AG10803 (cell line): ENCODE measurements around the gene ADAM12.
A peak's percentile ranks its signal among the peaks of the same experiment; 100 is the strongest.

Experiments
- DNase-seq: peaks from one replicate; pipeline ENCODE4 v3.0.0; 2010; ENCODE audit warnings: low read depth
- H3K4me3 ChIP-seq: 2 replicates; pipeline ENCODE4 v1.5.1; 2011; ENCODE audit warnings: mild to moderate bottlenecking, low read length, control low read depth
- CTCF ChIP-seq: conservative IDR thresholded peaks from 2 replicates; pipeline ENCODE4 v1.5.1; 2011; ENCODE audit warnings: mild to moderate bottlenecking, low read length, control low read depth, inconsistent platforms

ADAM12 gene

GRCh38 chr10:126337251-126337810 lies 50.9 kb downstream of the ADAM12 start:
- no peak for TF ChIP-seq CTCF
- H3K4me3 ChIP-seq = no peak overlapping the region
- DNase-seq = no peak

DNA sequence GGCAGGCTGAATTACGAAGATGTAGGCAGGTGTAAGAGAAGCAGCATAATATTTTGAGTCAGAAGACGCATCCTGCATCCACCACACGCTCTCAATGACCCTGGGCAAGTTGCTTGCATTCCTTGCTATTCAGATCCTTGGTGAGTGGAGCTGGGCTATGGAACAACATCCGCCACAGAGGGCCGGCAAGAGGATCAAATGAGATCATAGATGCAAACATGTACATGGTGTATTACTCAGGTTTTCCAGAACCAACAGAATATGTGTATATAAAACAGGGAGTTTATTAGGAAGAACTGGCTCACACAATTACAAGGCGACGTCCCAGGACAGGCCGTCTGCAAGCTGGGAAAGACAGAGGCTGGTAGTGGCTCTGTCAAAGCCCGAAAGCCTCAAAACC lies 51.5 kb downstream of the ADAM12 start:
- TF ChIP-seq CTCF = no peak
- H3K4me3 ChIP-seq = no peak overlapping the region
- no peak for DNase-seq

- no peak for DNase-seq
- TF ChIP-seq CTCF = no peak
- H3K4me3 ChIP-seq = no peak overlapping the region
These were observed 54.0 kb downstream of the ADAM12 start for GRCh38 chr10:126334272-126334671.

DNA sequence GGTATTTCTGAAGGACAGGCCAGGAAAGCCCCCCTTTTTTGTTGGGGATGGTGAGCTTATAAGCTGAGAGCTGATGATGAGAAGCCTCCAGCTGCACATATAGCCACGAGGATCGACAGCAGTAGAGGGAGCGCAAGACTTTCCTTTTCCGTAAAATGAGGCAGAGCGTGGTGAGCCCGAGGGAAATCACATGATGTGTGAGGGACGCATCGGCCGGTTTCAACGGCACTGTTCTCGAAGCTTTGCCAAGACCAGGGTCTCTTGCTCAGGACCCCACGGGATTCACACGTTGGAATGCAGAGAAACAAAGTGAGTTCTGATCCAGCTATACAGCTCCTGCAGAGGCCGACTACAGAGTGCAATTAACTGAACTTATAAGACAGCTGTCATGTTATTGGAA lies 55.7 kb downstream of the ADAM12 start:
- no peak for TF ChIP-seq CTCF
- DNase-seq = no peak
- H3K4me3 ChIP-seq = no peak overlapping the region

- DNase-seq = peak; percentile 34
- H3K4me3 ChIP-seq = no peak overlapping the region
- no peak for TF ChIP-seq CTCF
These were observed 57.2 kb downstream of the ADAM12 start for GRCh38 chr10:126331101-126331500.

DNA sequence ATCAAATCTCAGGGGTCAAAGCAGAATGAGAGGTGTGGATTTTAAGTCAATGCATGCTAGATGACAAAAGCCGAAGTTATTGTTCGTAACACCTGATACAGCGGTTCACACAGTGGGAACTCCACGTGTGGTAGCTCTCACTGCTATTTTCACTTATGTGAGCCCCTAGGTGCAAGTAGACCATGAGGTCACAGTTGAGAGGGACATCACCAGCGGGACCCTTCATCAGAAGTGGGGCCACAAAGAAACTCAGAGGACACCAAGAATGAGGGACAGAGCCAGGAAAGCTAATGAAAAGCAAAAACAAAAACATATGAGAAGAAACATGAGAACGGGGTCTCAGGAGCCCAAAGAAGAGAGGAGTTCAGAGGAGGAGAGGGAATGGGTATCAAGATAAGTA lies 63.5 kb downstream of the ADAM12 start:
- no peak for DNase-seq
- H3K4me3 ChIP-seq = no peak overlapping the region
- no peak for TF ChIP-seq CTCF

- H3K4me3 ChIP-seq = no peak overlapping the region
- DNase-seq = no peak
- no peak for TF ChIP-seq CTCF
These were observed 66.8 kb downstream of the ADAM12 start for GRCh38 chr10:126321440-126321839.
